Effector memory CD4-positive, alpha-beta T cell (primary cell): ENCODE data around the gene HSD17B3.
"Not testable (repeated sequence)": the region's sequence is repeated elsewhere in the genome, so short reads cannot be mapped to it uniquely, and the experiment has no call there.

Experiments
- DNase-seq, 3 donors: peaks; one replicate each; pipeline ENCODE4 v3.0.0-alpha.2; 2020
- H3K27ac ChIP-seq: 2 replicates; pipeline ENCODE4 v1.7.0; 2013; ENCODE audit warnings: mild to moderate bottlenecking, low read length, moderate library complexity; ENCODE audit not compliant: insufficient read depth, poor library complexity, severe bottlenecking
- H3K27me3 ChIP-seq: replicated peaks from 2 replicates; pipeline ENCODE4 v1.7.0; 2013; ENCODE audit warnings: mild to moderate bottlenecking, low read length; ENCODE audit not compliant: insufficient read depth, control insufficient read depth, poor library complexity, severe bottlenecking
- H3K36me3 ChIP-seq: 2 replicates; pipeline ENCODE4 v1.7.0; 2013; ENCODE audit warnings: mild to moderate bottlenecking, low read length, moderate library complexity; ENCODE audit not compliant: control insufficient read depth, insufficient read depth
- H3K4me1 ChIP-seq: 2 replicates; pipeline ENCODE4 v1.7.0; 2013; ENCODE audit warnings: low read length, mild to moderate bottlenecking; ENCODE audit not compliant: control insufficient read depth, insufficient read depth, poor library complexity, severe bottlenecking
- H3K4me3 ChIP-seq: 2 replicates; pipeline ENCODE4 v1.7.0; 2013; ENCODE audit warnings: low read length, low read depth, mild to moderate bottlenecking; ENCODE audit not compliant: insufficient read depth, poor library complexity, severe bottlenecking
- H3K9me3 ChIP-seq: 2 replicates; pipeline ENCODE4 v1.7.0; 2013; ENCODE audit warnings: mild to moderate bottlenecking, low read length, moderate library complexity; ENCODE audit not compliant: control insufficient read depth

The HSD17B3 gene

GRCh38 chr9:96309850-96310249, 7.9 kb upstream of the HSD17B3 start:
- Histone ChIP-seq H3K27ac (no peak overlapping the region), H3K36me3 (no peaks in the 10 kb centered on the region), H3K9me3 (peaks cover 12% of the 10 kb centered on the region), H3K4me3 (no peak overlapping the region), H3K4me1 (no peaks in the 10 kb centered on the region), H3K27me3 (no peaks in the 10 kb centered on the region)
- no peak for DNase-seq

GRCh38 chr9:96306958-96307357, 5.0 kb upstream of the HSD17B3 start:
- not testable (repeated sequence) for H3K27ac ChIP-seq, H3K27me3 ChIP-seq, H3K36me3 ChIP-seq, DNase-seq, H3K4me3 ChIP-seq, H3K4me1 ChIP-seq, H3K9me3 ChIP-seq

- Histone ChIP-seq H3K4me1 (no peaks in the 10 kb centered on the region), H3K9me3 (no peaks in the 10 kb centered on the region), H3K4me3 (no peak overlapping the region), H3K27ac (no peak overlapping the region), H3K36me3 (no peaks in the 10 kb centered on the region), H3K27me3 (no peaks in the 10 kb centered on the region)
- DNase-seq, result no peak
Observed at GRCh38 chr9:96305171-96305570, 3.2 kb upstream of the HSD17B3 start.

- H3K36me3 ChIP-seq, result no peaks in the 10 kb centered on the region
- DNase-seq, result no peak
Observed at GRCh38 chr9:96304230-96304629, 2.3 kb upstream of the HSD17B3 start.

GRCh38 chr9:96299823-96300222, 2.2 kb downstream of the HSD17B3 start:
- no peaks in the 10 kb centered on the region for H3K9me3 ChIP-seq

More at GRCh38 chr9:96304230-96304629, 2.3 kb upstream of the HSD17B3 start:
- Histone ChIP-seq H3K27me3 (no peaks in the 10 kb centered on the region), H3K27ac (no peak overlapping the region), H3K9me3 (no peaks in the 10 kb centered on the region), H3K4me1 (no peaks in the 10 kb centered on the region), H3K4me3 (no peak overlapping the region)

GRCh38 chr9:96294159-96294545, 7.8 kb downstream of the HSD17B3 start:
- Histone ChIP-seq H3K4me1 (no peaks in the 10 kb centered on the region), H3K27me3 (no peaks in the 10 kb centered on the region), H3K27ac (no peak overlapping the region), H3K36me3 (no peaks in the 10 kb centered on the region), H3K9me3 (no peaks in the 10 kb centered on the region), H3K4me3 (no peak overlapping the region)
- no peak for DNase-seq

More at GRCh38 chr9:96299823-96300222, 2.2 kb downstream of the HSD17B3 start:
- H3K4me3 ChIP-seq, result no peak overlapping the region
- no peaks in the 10 kb centered on the region for H3K36me3 ChIP-seq
- no peaks in the 10 kb centered on the region for H3K27me3 ChIP-seq
- no peak for DNase-seq
- no peaks in the 10 kb centered on the region for H3K4me1 ChIP-seq
- H3K27ac ChIP-seq, result no peak overlapping the region

- H3K4me1 ChIP-seq, result no peaks in the 10 kb centered on the region
- H3K27me3 ChIP-seq, result no peaks in the 10 kb centered on the region
- no peak overlapping the region for H3K27ac ChIP-seq
- H3K36me3 ChIP-seq, result no peaks in the 10 kb centered on the region
- H3K9me3 ChIP-seq, result no peaks in the 10 kb centered on the region
- DNase-seq, result no peak
- H3K4me3 ChIP-seq, result no peak overlapping the region
Observed at GRCh38 chr9:96293498-96294158, 8.3 kb downstream of the HSD17B3 start.

- Histone ChIP-seq H3K4me1 (no peaks in the 10 kb centered on the region), H3K36me3 (no peaks in the 10 kb centered on the region), H3K9me3 (no peaks in the 10 kb centered on the region), H3K4me3 (no peak overlapping the region), H3K27ac (no peak overlapping the region), H3K27me3 (no peaks in the 10 kb centered on the region)
- DNase-seq, result no peak
Observed at GRCh38 chr9:96289392-96289791, 12.6 kb downstream of the HSD17B3 start.

- DNase-seq, result no peak
- Histone ChIP-seq H3K27ac (no peak overlapping the region), H3K27me3 (no peaks in the 10 kb centered on the region), H3K36me3 (no peaks in the 10 kb centered on the region), H3K4me3 (no peak overlapping the region), H3K4me1 (no peaks in the 10 kb centered on the region), H3K9me3 (no peaks in the 10 kb centered on the region)
Observed at GRCh38 chr9:96281641-96282040, 20.3 kb downstream of the HSD17B3 start.

- no peaks in the 10 kb centered on the region for H3K27me3 ChIP-seq
- no peaks in the 10 kb centered on the region for H3K36me3 ChIP-seq
- no peaks in the 10 kb centered on the region for H3K4me1 ChIP-seq
- H3K4me3 ChIP-seq, result no peak overlapping the region
- no peaks in the 10 kb centered on the region for H3K9me3 ChIP-seq
- no peak for DNase-seq
- no peak overlapping the region for H3K27ac ChIP-seq
Observed at GRCh38 chr9:96279932-96280331, 22.0 kb downstream of the HSD17B3 start.
